KG1 (cell line): ENCODE data around the gene HHAT.

Source experiments
- DNase-seq: peaks from one replicate; lab custom pipeline; 2025; lab: John Stamatoyannopoulos, UW

The HHAT gene

GRCh38 chr1:210359255-210359654 lies 30.6 kb downstream of the HHAT start:
- DNase-seq = no peak

- DNase-seq = no peak
Observed at GRCh38 chr1:210360852-210361477, 32.3 kb downstream of the HHAT start.

DNA sequence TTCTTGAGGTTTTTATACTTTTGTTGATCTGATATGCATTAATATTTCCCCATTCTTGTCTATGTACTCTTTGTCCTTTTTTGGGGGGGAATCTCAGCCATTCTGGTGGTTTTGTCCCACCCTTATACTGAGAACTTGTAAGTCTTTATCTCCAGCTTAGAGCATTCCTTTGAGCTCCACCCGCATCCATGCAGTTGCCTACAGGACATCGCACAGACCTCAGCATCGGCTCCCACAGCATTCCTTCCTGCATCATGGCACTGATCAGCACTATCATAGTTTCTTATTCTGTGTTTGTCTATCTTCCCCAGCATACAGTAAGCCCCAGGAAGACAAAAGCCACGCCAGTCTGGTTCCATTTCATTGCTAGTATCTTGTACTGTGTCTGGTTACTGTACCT lies 33.0 kb downstream of the HHAT start:
- no peak for DNase-seq

DNA sequence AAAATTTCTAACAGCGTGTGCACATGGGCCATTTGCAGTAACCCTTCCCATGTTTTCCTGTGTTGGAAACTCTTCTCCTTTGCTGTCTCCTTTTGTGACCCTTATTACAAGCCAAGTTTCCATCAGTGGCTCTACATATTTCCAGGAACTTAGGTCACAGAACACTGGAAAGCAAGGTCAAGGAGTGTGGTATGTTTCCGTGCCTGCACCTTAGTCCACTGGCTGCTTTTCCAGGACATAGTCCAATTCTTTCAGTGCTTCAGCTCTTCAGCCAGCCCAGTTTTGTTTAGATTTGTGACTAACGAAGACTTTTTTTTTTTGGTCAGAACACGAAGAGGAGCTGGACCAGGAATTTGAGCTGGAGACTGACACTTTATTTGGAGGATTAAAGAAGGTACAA lies 33.8 kb downstream of the HHAT start:
- no peak for DNase-seq

- DNase-seq = no peak
Observed at GRCh38 chr1:210363119-210363518, 34.4 kb downstream of the HHAT start.

GRCh38 chr1:210364479-210364878 lies 35.8 kb downstream of the HHAT start:
- DNase-seq = no peak

GRCh38 chr1:210366767-210367166 lies 38.1 kb downstream of the HHAT start:
- DNase-seq = no peak

GRCh38 chr1:210367566-210367965 lies 38.9 kb downstream of the HHAT start:
- DNase-seq = no peak

DNA sequence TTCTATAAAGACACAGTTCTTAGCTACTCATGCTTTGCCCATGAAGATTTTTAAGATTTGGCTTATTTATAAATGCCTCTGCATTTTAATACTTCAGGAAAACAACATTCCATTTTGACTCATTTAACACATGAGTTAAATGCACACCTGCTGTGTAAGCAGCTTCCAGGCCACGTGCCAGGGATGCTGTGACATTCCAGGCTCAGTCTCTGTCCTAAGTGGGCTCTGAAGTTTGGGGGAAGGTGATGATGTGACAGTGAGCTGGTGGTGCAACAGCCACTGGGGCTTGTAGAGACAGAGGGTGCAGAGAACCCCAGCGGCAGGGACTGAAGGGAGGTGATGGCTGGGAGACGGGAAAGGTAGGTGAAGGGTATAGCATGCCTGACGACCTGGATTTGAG lies 40.7 kb downstream of the HHAT start:
- no peak for DNase-seq

GRCh38 chr1:210371916-210372315 lies 43.2 kb downstream of the HHAT start:
- no peak for DNase-seq

DNA sequence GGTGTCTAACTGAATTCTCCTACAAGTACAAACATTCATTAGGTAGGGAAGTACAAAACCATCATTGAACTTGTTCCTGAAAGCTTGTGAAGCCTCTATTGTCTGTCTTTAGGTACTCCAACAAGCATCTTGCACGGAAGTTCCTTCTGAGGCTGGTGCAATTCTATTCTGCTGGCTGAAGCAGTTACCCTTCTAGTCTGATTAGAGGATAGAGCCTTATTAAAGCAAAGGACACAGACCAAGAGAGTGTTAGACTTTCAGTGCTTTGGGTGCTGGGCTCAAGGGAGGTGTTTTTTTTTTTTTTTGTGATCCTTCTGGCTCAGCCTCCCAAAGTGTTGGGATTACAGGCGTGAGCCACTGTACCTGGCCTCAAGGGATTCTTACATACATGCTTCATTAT lies 43.8 kb downstream of the HHAT start:
- no peak for DNase-seq

DNA sequence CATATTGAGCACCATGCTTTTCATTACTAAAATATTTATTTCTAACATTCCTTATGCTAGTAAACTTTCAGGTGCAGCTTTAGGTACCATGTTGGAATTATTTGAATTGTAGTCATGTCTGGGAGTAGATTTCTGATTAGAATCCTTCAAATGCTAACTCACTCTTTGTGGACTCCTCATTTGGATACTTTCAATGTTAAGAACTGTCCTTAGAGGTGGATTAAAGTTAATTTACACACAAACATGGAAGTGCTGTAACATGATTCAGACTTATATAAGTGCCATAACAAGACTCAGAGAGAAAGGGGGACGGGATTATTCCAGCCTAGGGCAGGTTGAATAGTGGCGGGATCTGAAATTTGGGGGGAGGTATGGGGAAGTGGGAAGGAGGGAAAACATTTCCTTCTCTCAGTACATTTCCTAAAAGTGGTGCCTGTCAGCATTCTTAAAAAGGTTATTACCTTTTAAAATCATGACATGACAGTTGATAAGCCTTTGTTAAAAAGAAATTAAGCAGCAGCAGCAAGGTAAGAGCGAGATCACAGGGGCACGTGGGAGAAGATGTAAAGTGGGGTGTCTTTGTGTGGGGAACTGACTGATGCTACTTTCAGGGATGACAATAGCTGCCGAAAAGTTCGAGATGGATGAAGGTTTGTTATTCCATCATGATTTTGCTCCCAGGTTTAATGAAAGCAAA lies 44.4 kb downstream of the HHAT start:
- no peak for DNase-seq

- no peak for DNase-seq
Observed at GRCh38 chr1:210373628-210373877, 44.9 kb downstream of the HHAT start.

- DNase-seq = no peak
Observed at GRCh38 chr1:210373878-210374599, 45.3 kb downstream of the HHAT start.

GRCh38 chr1:210374600-210374953 lies 45.9 kb downstream of the HHAT start:
- DNase-seq = no peak

GRCh38 chr1:210376836-210377372 lies 48.2 kb downstream of the HHAT start:
- DNase-seq = no peak

- no peak for DNase-seq
Observed at GRCh38 chr1:210377731-210378333, 49.1 kb downstream of the HHAT start.

DNA sequence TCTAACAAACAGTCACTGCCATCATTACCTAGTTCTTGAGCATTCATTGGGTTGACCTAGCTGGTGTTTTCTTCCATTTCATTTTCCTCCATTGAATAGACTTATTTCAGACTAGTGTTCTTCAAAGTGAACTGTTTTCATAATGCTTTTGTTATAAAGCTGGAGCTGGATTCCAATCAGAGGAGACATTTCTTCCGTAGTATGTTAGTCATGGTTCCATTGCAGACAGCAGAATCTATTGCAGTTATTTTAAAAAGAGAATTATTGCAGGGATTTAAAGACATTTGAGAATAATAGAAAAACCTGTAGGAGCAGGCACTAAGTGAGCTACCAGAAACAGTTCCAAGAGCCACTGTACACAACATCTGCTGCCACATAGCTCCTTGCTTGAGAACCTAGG lies 50.0 kb downstream of the HHAT start:
- no peak for DNase-seq

DNA sequence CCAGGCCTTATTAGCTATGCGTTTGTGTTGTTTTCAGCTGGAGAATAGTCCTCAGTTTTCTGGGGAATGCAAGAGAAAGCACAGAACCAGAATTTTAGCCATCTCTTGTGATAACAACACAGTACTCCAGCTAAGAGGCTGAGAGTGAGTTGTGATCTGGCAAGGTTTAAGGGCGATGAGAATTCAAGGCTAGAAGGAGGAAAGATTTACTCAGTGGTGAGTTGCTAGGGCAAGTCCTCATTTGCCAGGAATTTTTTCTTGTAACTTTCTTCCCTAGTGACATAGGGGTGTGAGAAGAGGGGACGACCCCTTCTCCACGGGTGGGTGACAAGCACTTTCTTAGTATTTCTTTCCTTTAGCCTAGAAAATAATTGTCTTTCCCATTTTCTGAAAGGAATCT lies 53.2 kb downstream of the HHAT start:
- no peak for DNase-seq

DNA sequence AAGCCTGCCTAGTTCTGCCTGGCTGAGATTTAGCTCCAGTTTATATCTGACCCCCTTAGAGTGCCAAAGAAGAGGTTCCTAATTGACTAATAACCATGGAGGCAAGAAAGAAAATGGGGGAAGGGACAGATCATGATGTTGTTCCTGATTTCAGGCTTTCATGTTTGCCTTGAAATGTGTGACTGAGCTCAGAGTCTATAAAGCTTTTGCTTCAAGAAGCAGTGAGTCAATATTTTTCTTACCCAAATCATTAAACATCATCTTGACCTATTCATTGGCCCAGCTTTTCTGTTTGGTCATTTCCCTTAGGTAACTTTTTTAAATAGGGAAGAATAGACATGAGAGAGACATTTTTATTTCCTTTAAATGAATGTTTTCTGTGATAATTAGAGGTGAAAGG lies 55.9 kb downstream of the HHAT start:
- no peak for DNase-seq

GRCh38 chr1:210385228-210385627 lies 56.5 kb downstream of the HHAT start:
- no peak for DNase-seq

GRCh38 chr1:210394281-210394821 lies 65.6 kb downstream of the HHAT start:
- no peak for DNase-seq

- no peak for DNase-seq
Observed at GRCh38 chr1:210396541-210396940, 67.8 kb downstream of the HHAT start.
